Common myeloid progenitor, CD34-positive (primary cell): Measurements from ENCODE around the gene JAKMIP1.
"Not testable (repeated sequence)": the region's sequence is repeated elsewhere in the genome, so short reads cannot be mapped to it uniquely, and the experiment has no call there.

ENCODE experiments used
- CTCF ChIA-PET: fragments of 350-600 bp; sonication (Branson Sonifier 250); formaldehyde crosslinking; loops from one replicate; lab custom pipeline; 2021; ENCODE audit warnings: antibody characterized with exemption; lab: Charles Lee
- POLR2A ChIA-PET: fragments of 350-600 bp; sonication (Branson Sonifier 250); formaldehyde crosslinking; loops from one replicate; lab custom pipeline; 2021; ENCODE audit warnings: antibody characterized with exemption; lab: Charles Lee
- DNase-seq, 3 donors: peaks; one replicate each; pipeline versions ENCODE4 v3.0.0 to v3.0.0-alpha.2; 2013
- H3K27ac ChIP-seq, 2 experiments: 1 replicate in 1 of 2; 2 replicates in 1 of 2; pipeline ENCODE4 v1.7.0; 2013; ENCODE audit warnings: inconsistent platforms in 2 of 2, low read length in 2 of 2, mild to moderate bottlenecking in 2 of 2, low read depth in 1 of 2, moderate library complexity in 1 of 2; ENCODE audit not compliant: severe bottlenecking in 2 of 2, insufficient read depth in 1 of 2, poor library complexity in 1 of 2
- H3K27me3 ChIP-seq, 5 experiments: replicated peaks in 2 of 5; 1 replicate in 3 of 5; 2 replicates in 2 of 5; pipeline versions ENCODE4 v1.6.1 to v1.7.0; 2013; ENCODE audit warnings: low read length in 4 of 5, mild to moderate bottlenecking in 2 of 5, moderate library complexity in 2 of 5, inconsistent platforms in 1 of 5; ENCODE audit not compliant: insufficient read depth in 5 of 5, control insufficient read depth in 4 of 5
- H3K36me3 ChIP-seq, 4 experiments: 1 replicate in 2 of 4; 2 replicates in 2 of 4; pipeline versions ENCODE4 v1.6.1 to v1.7.0; 2013; ENCODE audit warnings: low read length in 3 of 4, control low read depth in 1 of 4, mild to moderate bottlenecking in 1 of 4; ENCODE audit not compliant: control insufficient read depth in 4 of 4, insufficient read depth in 4 of 4
- H3K4me1 ChIP-seq, 4 experiments: 1 replicate in 3 of 4; 2 replicates in 1 of 4; pipeline versions ENCODE4 v1.6.1 to v1.7.1; 2013; ENCODE audit warnings: low read length in 3 of 4, mild to moderate bottlenecking in 3 of 4, control low read depth in 1 of 4, inconsistent platforms in 1 of 4, moderate library complexity in 1 of 4; ENCODE audit not compliant: control insufficient read depth in 4 of 4, insufficient read depth in 4 of 4; ENCODE audit errors: control extremely low read depth in 1 of 4
- H3K4me3 ChIP-seq, 7 experiments: 1 replicate in 4 of 7; 2 replicates in 3 of 7; pipeline versions ENCODE4 v1.5.1 to v1.7.0; 2013; ENCODE audit warnings: mild to moderate bottlenecking in 7 of 7, low read length in 6 of 7, moderate library complexity in 6 of 7, inconsistent platforms in 2 of 7, low read depth in 2 of 7, control low read depth in 1 of 7; ENCODE audit not compliant: insufficient read depth in 4 of 7, control insufficient read depth in 1 of 7; ENCODE audit errors: extremely low read depth in 1 of 7
- H3K9me3 ChIP-seq, 5 experiments: 1 replicate in 4 of 5; 2 replicates in 1 of 5; pipeline versions ENCODE4 v1.6.1 to v1.7.1; 2013; ENCODE audit warnings: low read length in 4 of 5, mild to moderate bottlenecking in 2 of 5, inconsistent platforms in 1 of 5, low read depth in 1 of 5, moderate library complexity in 1 of 5; ENCODE audit not compliant: control insufficient read depth in 4 of 5, insufficient read depth in 2 of 5; ENCODE audit errors: control extremely low read depth in 1 of 5
- WGBS: methylation state at CpG from one replicate; pipeline ENCODE4 v1.1.5; 2013; ENCODE audit not compliant: insufficient coverage; 5-methylcytosine and 5-hydroxymethylcytosine counted together

Gene JAKMIP1

DNA sequence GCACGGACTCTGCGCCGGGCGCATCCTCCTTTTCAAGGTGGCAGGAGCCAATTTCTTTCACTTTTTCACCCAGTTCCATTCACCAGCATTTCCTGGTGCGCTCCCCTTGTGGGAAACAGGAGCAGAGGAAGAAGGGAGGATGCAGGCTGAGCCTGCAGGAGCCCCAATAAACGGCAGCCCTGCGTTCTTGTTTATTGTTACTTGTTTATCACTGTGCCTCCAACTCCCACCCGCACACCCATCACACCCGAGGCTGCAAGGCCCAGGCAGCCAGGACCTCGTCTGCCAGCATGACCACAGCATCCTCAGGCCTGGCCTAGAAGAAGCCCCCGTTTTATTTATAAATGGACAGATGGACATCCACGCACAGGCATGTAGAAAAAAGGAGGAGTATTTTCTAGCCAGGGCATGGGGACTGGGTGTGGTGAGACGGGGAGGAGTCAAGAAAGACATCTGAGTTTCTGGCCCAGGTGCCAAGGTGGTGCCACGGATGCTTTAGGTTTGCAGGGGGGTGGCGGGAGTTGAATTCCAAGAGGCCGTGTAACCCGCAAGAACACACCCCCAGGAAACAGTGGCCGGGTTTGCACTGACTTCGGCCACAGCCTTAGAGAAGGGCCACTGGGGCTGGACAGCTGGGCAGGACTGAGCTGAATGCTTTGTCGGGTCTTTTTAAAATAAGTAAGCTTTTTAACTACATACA is 51.7 kb downstream of the JAKMIP1 start:
- Histone ChIP-seq H3K27me3 (peaks cover 0 to 24% (median 4%) of the 10 kb centered on the region in 5 experiments), H3K4me1 (no peaks in the 10 kb centered on the region), H3K36me3 (no peaks in the 10 kb centered on the region), H3K9me3 (peaks cover 0 to 17% (median 0%) of the 10 kb centered on the region in 5 experiments), H3K27ac (no peak overlapping the region), H3K4me3 (no peak overlapping the region)
- 60% methylated on average over 13 of the region's 20 CpGs for WGBS
- ChIA-PET CTCF (no interaction called here), POLR2A (no interaction called here)
- no peak for DNase-seq

- WGBS = 92% methylated on average over 6 of the region's 6 CpGs
- no peak for DNase-seq
- Histone ChIP-seq H3K27ac (no peak overlapping the region), H3K9me3 (peaks cover 0 to 18% (median 0%) of the 10 kb centered on the region in 5 experiments), H3K4me1 (no peaks in the 10 kb centered on the region), H3K27me3 (peaks cover 0 to 23% (median 2%) of the 10 kb centered on the region in 5 experiments), H3K4me3 (no peak overlapping the region), H3K36me3 (no peaks in the 10 kb centered on the region)
- ChIA-PET POLR2A (no interaction called here), CTCF (no interaction called here)
These were observed 52.9 kb downstream of the JAKMIP1 start for GRCh38 chr4:6147441-6147840.

GRCh38 chr4:6143603-6144181 is 56.7 kb downstream of the JAKMIP1 start:
- ChIA-PET CTCF (no interaction called here), POLR2A (no interaction called here)
- H3K4me3 ChIP-seq = no peak overlapping the region
- no peaks in the 10 kb centered on the region for H3K36me3 ChIP-seq
- DNase-seq = no peak
- no peak overlapping the region for H3K27ac ChIP-seq
- WGBS = 90% methylated on average over 3 of the region's 3 CpGs
- no peaks in the 10 kb centered on the region for H3K4me1 ChIP-seq
- peaks cover 0 to 13% (median 0%) of the 10 kb centered on the region in 5 experiments for H3K27me3 ChIP-seq
- H3K9me3 ChIP-seq = peaks cover 0 to 18% (median 0%) of the 10 kb centered on the region in 5 experiments

GRCh38 chr4:6142935-6143602 is 57.3 kb downstream of the JAKMIP1 start:
- 91% methylated on average over 8 of the region's 8 CpGs for WGBS
- no peak for DNase-seq
- no peak overlapping the region for H3K4me3 ChIP-seq
- no peak overlapping the region for H3K27ac ChIP-seq
- H3K27me3 ChIP-seq = peaks cover 0 to 10% (median 0%) of the 10 kb centered on the region in 5 experiments
- H3K9me3 ChIP-seq = peaks cover 0 to 18% (median 0%) of the 10 kb centered on the region in 5 experiments
- no peaks in the 10 kb centered on the region for H3K36me3 ChIP-seq
- CTCF ChIA-PET = interaction anchor here (1.0 kb wide), 1 partner anchor 145 kb away, joined by 3 read pairs; no protein-coding TSS in a partner anchor
- POLR2A ChIA-PET = no interaction called here
- H3K4me1 ChIP-seq = no peaks in the 10 kb centered on the region

GRCh38 chr4:6142511-6142910 is 57.8 kb downstream of the JAKMIP1 start:
- no peak overlapping the region for H3K4me3 ChIP-seq
- no peaks in the 10 kb centered on the region for H3K36me3 ChIP-seq
- H3K4me1 ChIP-seq = no peaks in the 10 kb centered on the region
- no peak overlapping the region for H3K27ac ChIP-seq
- POLR2A ChIA-PET = no interaction called here
- DNase-seq = no peak
- peaks cover 0 to 18% (median 0%) of the 10 kb centered on the region in 5 experiments for H3K9me3 ChIP-seq
- 100% methylated on average over 4 of the region's 7 CpGs for WGBS
- CTCF ChIA-PET = interaction anchor here (1.0 kb wide), 1 partner anchor 144 kb away, joined by 3 read pairs; no protein-coding TSS in a partner anchor
- H3K27me3 ChIP-seq = peaks cover 0 to 10% (median 2%) of the 10 kb centered on the region in 5 experiments

GRCh38 chr4:6141554-6141953 is 58.8 kb downstream of the JAKMIP1 start:
- Histone ChIP-seq H3K4me1 (no peaks in the 10 kb centered on the region), H3K36me3 (no peaks in the 10 kb centered on the region), H3K9me3 (peaks cover 0 to 18% (median 0%) of the 10 kb centered on the region in 5 experiments), H3K27me3 (peaks cover 0 to 10% (median 2%) of the 10 kb centered on the region in 5 experiments), H3K4me3 (no peak overlapping the region), H3K27ac (no peak overlapping the region)
- no peak for DNase-seq
- POLR2A ChIA-PET = no interaction called here
- CTCF ChIA-PET = no interaction called here
- 87% methylated on average over 5 of the region's 9 CpGs for WGBS

DNA sequence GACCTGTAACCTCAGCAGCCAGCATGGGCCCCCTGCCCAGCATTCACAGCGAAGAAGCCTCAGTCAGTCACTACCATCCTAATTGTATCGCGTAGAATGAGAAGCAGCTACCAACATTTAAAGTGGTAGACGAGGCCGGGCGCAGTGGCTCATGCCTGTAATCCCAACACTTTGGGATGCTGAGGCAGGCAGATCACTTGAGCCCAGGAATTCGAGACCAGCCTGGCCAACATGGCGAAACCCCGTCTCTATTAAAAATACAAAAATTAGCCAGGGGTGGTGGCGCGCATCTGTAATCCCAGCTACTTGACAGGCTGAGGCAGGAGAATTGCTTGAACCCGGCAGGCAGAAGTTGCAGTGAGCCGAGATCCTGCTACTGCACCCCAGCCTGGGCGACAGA is 59.3 kb downstream of the JAKMIP1 start:
- 96% methylated on average over 13 of the region's 14 CpGs for WGBS
- peaks cover 0 to 18% (median 0%) of the 10 kb centered on the region in 5 experiments for H3K9me3 ChIP-seq
- POLR2A ChIA-PET = not testable (repeated sequence)

More for the DNA sequence above, 59.3 kb downstream of the JAKMIP1 start:
- H3K27ac ChIP-seq, CTCF ChIA-PET, DNase-seq, H3K27me3 ChIP-seq, H3K4me1 ChIP-seq, H3K4me3 ChIP-seq, H3K36me3 ChIP-seq: not testable (repeated sequence)
